SU-DHL-6 (cell line): Measurements from ENCODE around the gene DDX10.
"Not testable (repeated sequence)": the region's sequence is repeated elsewhere in the genome, so short reads cannot be mapped to it uniquely, and the experiment has no call there.

Experiments
- H2AFZ ChIP-seq: fragments of 200-600 bp; sonication (generic); 2 replicates; pipeline ENCODE4 v1.6.1; 2014; ENCODE audit warnings: low read depth, mild to moderate bottlenecking, moderate library complexity, mixed read lengths, antibody characterized with exemption, low read length; ENCODE audit not compliant: severe bottlenecking
- H3F3A ChIP-seq: fragments of 200-600 bp; shearing (Covaris generic); 2 replicates; pipeline ENCODE4 v1.6.0; 2016; ENCODE audit warnings: antibody characterized with exemption, mild to moderate bottlenecking; ENCODE audit not compliant: insufficient read depth
- H3K27ac ChIP-seq: fragments of 200-600 bp; sonication (generic); 2 replicates; pipeline ENCODE4 v1.5.1; 2016; ENCODE audit warnings: low read depth, mild to moderate bottlenecking, low read length, moderate library complexity, mixed read lengths
- H3K27me3 ChIP-seq: fragments of 200-600 bp; sonication (generic), shearing (Covaris generic); 2 replicates; pipeline ENCODE4 v1.6.0; 2014; ENCODE audit warnings: mild to moderate bottlenecking, low read length
- H3K36me3 ChIP-seq: fragments of 200-600 bp; sonication (generic); 2 replicates; pipeline ENCODE4 v1.6.1; 2014; ENCODE audit warnings: mild to moderate bottlenecking, low read length, mixed read lengths
- H3K4me2 ChIP-seq: fragments of 300-600, 200-600 bp; shearing (Covaris generic), sonication (generic); 2 replicates; pipeline ENCODE4 v1.6.0; 2014; ENCODE audit warnings: low read length, low read depth, mild to moderate bottlenecking; ENCODE audit not compliant: poor library complexity, severe bottlenecking
- H3K4me3 ChIP-seq: fragments of 200-600 bp; sonication (generic); 2 replicates; pipeline ENCODE4 v1.5.1; 2014; ENCODE audit warnings: antibody characterized with exemption, low read length, mild to moderate bottlenecking, mixed read lengths; ENCODE audit not compliant: insufficient read depth, poor library complexity, severe bottlenecking
- H3K79me2 ChIP-seq: fragments of 200-600 bp; sonication (generic); 2 replicates; pipeline ENCODE4 v1.6.1; 2014; ENCODE audit warnings: mild to moderate bottlenecking, low read length, moderate library complexity; ENCODE audit not compliant: insufficient read depth
- H3K9ac ChIP-seq: fragments of 200-600 bp; sonication (generic); 2 replicates; pipeline ENCODE4 v1.7.0; 2014; ENCODE audit warnings: mild to moderate bottlenecking, low read length
- H3K9me2 ChIP-seq: fragments of 200-600 bp; sonication (generic); replicated peaks from 2 replicates; pipeline ENCODE4 v1.6.1; 2014; ENCODE audit warnings: low read length; ENCODE audit not compliant: insufficient read depth
- H3K9me3 ChIP-seq: fragments of 200-600 bp; sonication (generic); 2 replicates; pipeline ENCODE4 v1.6.1; 2014; ENCODE audit warnings: low read length, mixed read lengths; ENCODE audit not compliant: insufficient read depth
- H4K20me1 ChIP-seq: fragments of 200-600 bp; sonication (generic); 2 replicates; pipeline ENCODE4 v1.6.1; 2014; ENCODE audit warnings: low read depth, mild to moderate bottlenecking, antibody characterized with exemption, low read length, moderate library complexity, mixed read lengths
- CTCF ChIP-seq: fragments of 200-600 bp; sonication (generic); IDR thresholded peaks from one replicate; pipeline ENCODE4 v1.5.1; 2017; ENCODE audit warnings: antibody characterized with exemption, mild to moderate bottlenecking, low read length, moderate library complexity; ENCODE audit not compliant: insufficient read depth, poor library complexity, severe bottlenecking
- EZH2phosphoT487 ChIP-seq: fragments of 200-600 bp; sonication (generic), shearing (Covaris generic); conservative IDR thresholded peaks from 2 replicates; pipeline ENCODE4 v1.6.1; 2018; ENCODE audit warnings: mild to moderate bottlenecking, antibody characterized with exemption, low read length, moderate library complexity, mixed read lengths

Gene DDX10

GRCh38 chr11:108818971-108819370 lies 154.1 kb downstream of the DDX10 start:
- H3K27me3 ChIP-seq: no peaks in the 10 kb centered on the region
- H3K4me2 ChIP-seq: no peak overlapping the region
- no peaks in the 10 kb centered on the region for H4K20me1 ChIP-seq
- no peak overlapping the region for H2AFZ ChIP-seq
- H3F3A ChIP-seq: no peaks in the 10 kb centered on the region
- no peaks in the 10 kb centered on the region for H3K9me2 ChIP-seq
- H3K27ac ChIP-seq: no peak overlapping the region
- no peaks in the 10 kb centered on the region for H3K9me3 ChIP-seq
- peaks cover 9% of the 10 kb centered on the region for H3K79me2 ChIP-seq
- no peak for TF ChIP-seq CTCF
- no peaks in the 10 kb centered on the region for H3K36me3 ChIP-seq
- no peak overlapping the region for H3K4me3 ChIP-seq
- H3K9ac ChIP-seq: no peak overlapping the region

GRCh38 chr11:108819957-108820356 lies 155.1 kb downstream of the DDX10 start:
- TF ChIP-seq EZH2phosphoT487 (no peak), CTCF (no peak)
- Histone ChIP-seq H4K20me1 (no peaks in the 10 kb centered on the region), H3K36me3 (no peaks in the 10 kb centered on the region), H3K27me3 (no peaks in the 10 kb centered on the region), H3K4me2 (no peak overlapping the region), H3K79me2 (peaks cover 9% of the 10 kb centered on the region), H3F3A (no peaks in the 10 kb centered on the region), H3K4me3 (no peak overlapping the region), H3K9me2 (no peaks in the 10 kb centered on the region), H3K9ac (no peak overlapping the region), H3K9me3 (no peaks in the 10 kb centered on the region), H3K27ac (no peak overlapping the region), H2AFZ (no peak overlapping the region)

GRCh38 chr11:108823960-108824359 lies 159.1 kb downstream of the DDX10 start:
- not testable (repeated sequence) for H3K27ac ChIP-seq, H3K27me3 ChIP-seq, H3F3A ChIP-seq, H3K4me2 ChIP-seq, H3K4me3 ChIP-seq, H3K9ac ChIP-seq, H4K20me1 ChIP-seq, H2AFZ ChIP-seq, H3K9me2 ChIP-seq, H3K36me3 ChIP-seq, H3K9me3 ChIP-seq
- H3K79me2 ChIP-seq: peaks cover 21% of the 10 kb centered on the region

GRCh38 chr11:108824545-108824944 lies 159.7 kb downstream of the DDX10 start:
- no peaks in the 10 kb centered on the region for H3K9me3 ChIP-seq
- H4K20me1 ChIP-seq: no peaks in the 10 kb centered on the region
- H3K27me3 ChIP-seq: no peaks in the 10 kb centered on the region
- H3K9ac ChIP-seq: no peak overlapping the region
- no peak overlapping the region for H3K27ac ChIP-seq
- H3F3A ChIP-seq: peaks cover 3% of the 10 kb centered on the region; the same call in 1 of the 2 replicates
- H2AFZ ChIP-seq: no peak overlapping the region
- H3K79me2 ChIP-seq: peaks cover 22% of the 10 kb centered on the region
- no peak overlapping the region for H3K4me3 ChIP-seq
- H3K36me3 ChIP-seq: no peaks in the 10 kb centered on the region
- TF ChIP-seq CTCF (no peak), EZH2phosphoT487 (no peak)
- no peak overlapping the region for H3K4me2 ChIP-seq
- no peaks in the 10 kb centered on the region for H3K9me2 ChIP-seq
